OCI-LY3 (cell line): Measurements from ENCODE around the gene CCDC74B.
"Not testable (repeated sequence)": the region's sequence is repeated elsewhere in the genome, so short reads cannot be mapped to it uniquely, and the experiment has no call there.

ENCODE experiments used
- H2AFZ ChIP-seq: fragments of 200-600, 300-600 bp; shearing (Covaris generic); 2 replicates; pipeline ENCODE4 v1.6.0; 2014; ENCODE audit warnings: antibody characterized with exemption, low read depth, low read length
- H3K27ac ChIP-seq: fragments of 200-600, 300-600 bp; sonication (generic); 2 replicates; pipeline ENCODE4 v1.5.1; 2014; ENCODE audit warnings: mild to moderate bottlenecking, low read length, moderate library complexity, mixed read lengths
- H3K27me3 ChIP-seq: fragments of 200-600, 300-600 bp; sonication (generic); 2 replicates; pipeline ENCODE4 v1.6.1; 2014; ENCODE audit warnings: low read depth, low read length, mixed read lengths
- H3K36me3 ChIP-seq: fragments of 200-600, 300-600 bp; sonication (generic); replicated peaks from 2 replicates; pipeline ENCODE3; 2014; ENCODE audit warnings: low read depth, low read length, mixed read lengths
- H3K4me1 ChIP-seq: fragments of 300-600, 200-600 bp; sonication (generic); 2 replicates; pipeline ENCODE4 v1.6.1; 2014; ENCODE audit warnings: low read length, mixed read lengths
- H3K4me2 ChIP-seq: fragments of 200-600, 300-600 bp; sonication (generic); 2 replicates; pipeline ENCODE4 v1.6.1; 2014; ENCODE audit warnings: low read length, mixed read lengths
- H3K4me3 ChIP-seq: fragments of 300-600, 200-600 bp; sonication (generic); 2 replicates; pipeline ENCODE4 v1.5.1; 2014; ENCODE audit warnings: antibody characterized with exemption, mild to moderate bottlenecking, low read length, moderate library complexity
- H3K79me2 ChIP-seq: fragments of 300-600, 200-600 bp; shearing (Covaris generic); 2 replicates; pipeline ENCODE4 v1.6.1; 2014; ENCODE audit warnings: mild to moderate bottlenecking, low read length, mixed read lengths
- H3K9ac ChIP-seq: fragments of 300-600, 200-600 bp; shearing (Covaris generic); 2 replicates; pipeline ENCODE4 v1.6.0; 2014; ENCODE audit warnings: mild to moderate bottlenecking, low read length, moderate library complexity
- H3K9me3 ChIP-seq: fragments of 200-600, 300-600 bp; shearing (Covaris generic); 2 replicates; pipeline ENCODE4 v1.6.1; 2014; ENCODE audit warnings: low read length, mixed read lengths; ENCODE audit not compliant: insufficient read depth
- H4K20me1 ChIP-seq: fragments of 200-600, 300-600 bp; sonication (generic); 2 replicates; pipeline ENCODE4 v1.6.1; 2016; ENCODE audit warnings: low read length, mixed read lengths; ENCODE audit not compliant: insufficient read depth
- EZH2phosphoT487 ChIP-seq: fragments of 200-600 bp; shearing (Covaris generic); IDR thresholded peaks from 2 replicates; pipeline ENCODE4 v1.6.1; 2018; ENCODE audit warnings: antibody characterized with exemption, mixed run types, low read depth
- TF ChIP-seq, protein P1 (sequence below): fragments of 200-600, 300-600 bp; sonication (generic); IDR thresholded peaks from 2 replicates; pipeline ENCODE4 v1.5.1; 2014; ENCODE audit warnings: antibody characterized with exemption, low read length, low read depth

The CCDC74B gene

DNA sequence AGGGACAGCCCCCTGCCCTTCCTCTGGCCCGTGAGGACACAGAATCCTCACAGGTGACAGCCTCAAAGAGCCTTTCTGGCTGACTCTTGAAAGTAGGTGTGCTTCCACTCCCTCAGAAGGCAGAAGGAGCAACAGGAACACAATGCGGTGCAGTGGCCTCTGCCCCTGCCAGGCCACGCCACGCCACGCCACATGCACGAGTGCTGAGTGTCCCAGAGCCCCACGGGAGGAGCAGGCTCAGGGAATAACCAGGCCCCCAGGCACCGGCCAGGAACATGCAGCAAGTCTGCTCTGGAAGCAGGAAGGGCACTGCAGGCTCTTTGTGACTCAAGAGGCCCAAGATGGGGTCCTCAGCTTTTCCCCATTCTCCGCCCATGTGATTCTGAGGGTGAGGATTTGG lies 18.1 kb upstream of the CCDC74B start:
- H4K20me1 ChIP-seq = no peaks in the 10 kb centered on the region

GRCh38 chr2:130162486-130162885 lies 17.6 kb upstream of the CCDC74B start:
- not testable (repeated sequence) for H3K4me2 ChIP-seq, H3K27me3 ChIP-seq, H3K36me3 ChIP-seq, H3K4me3 ChIP-seq, H3K9me3 ChIP-seq, H3K79me2 ChIP-seq, H3K9ac ChIP-seq, H2AFZ ChIP-seq, H3K27ac ChIP-seq, H4K20me1 ChIP-seq
- peaks cover 13% of the 10 kb centered on the region for H3K4me1 ChIP-seq

More for the DNA sequence above, 18.1 kb upstream of the CCDC74B start:
- H3K79me2 ChIP-seq = no peaks in the 10 kb centered on the region
- H3K4me2 ChIP-seq = no peak overlapping the region
- no peak overlapping the region for H3K9ac ChIP-seq
- no peak overlapping the region for H2AFZ ChIP-seq
- H3K27me3 ChIP-seq = no peaks in the 10 kb centered on the region
- H3K36me3 ChIP-seq = peaks cover 4% of the 10 kb centered on the region
- TF ChIP-seq EZH2phosphoT487 = no peak
- TF ChIP-seq, protein P1, sequence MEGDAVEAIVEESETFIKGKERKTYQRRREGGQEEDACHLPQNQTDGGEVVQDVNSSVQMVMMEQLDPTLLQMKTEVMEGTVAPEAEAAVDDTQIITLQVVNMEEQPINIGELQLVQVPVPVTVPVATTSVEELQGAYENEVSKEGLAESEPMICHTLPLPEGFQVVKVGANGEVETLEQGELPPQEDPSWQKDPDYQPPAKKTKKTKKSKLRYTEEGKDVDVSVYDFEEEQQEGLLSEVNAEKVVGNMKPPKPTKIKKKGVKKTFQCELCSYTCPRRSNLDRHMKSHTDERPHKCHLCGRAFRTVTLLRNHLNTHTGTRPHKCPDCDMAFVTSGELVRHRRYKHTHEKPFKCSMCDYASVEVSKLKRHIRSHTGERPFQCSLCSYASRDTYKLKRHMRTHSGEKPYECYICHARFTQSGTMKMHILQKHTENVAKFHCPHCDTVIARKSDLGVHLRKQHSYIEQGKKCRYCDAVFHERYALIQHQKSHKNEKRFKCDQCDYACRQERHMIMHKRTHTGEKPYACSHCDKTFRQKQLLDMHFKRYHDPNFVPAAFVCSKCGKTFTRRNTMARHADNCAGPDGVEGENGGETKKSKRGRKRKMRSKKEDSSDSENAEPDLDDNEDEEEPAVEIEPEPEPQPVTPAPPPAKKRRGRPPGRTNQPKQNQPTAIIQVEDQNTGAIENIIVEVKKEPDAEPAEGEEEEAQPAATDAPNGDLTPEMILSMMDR = no peak
- H3K4me3 ChIP-seq = no peak overlapping the region
- H3K9me3 ChIP-seq = no peaks in the 10 kb centered on the region
- H3K27ac ChIP-seq = no peak overlapping the region
- H3K4me1 ChIP-seq = peaks cover 12% of the 10 kb centered on the region

- H3K27me3 ChIP-seq, H3K36me3 ChIP-seq, H3K9ac ChIP-seq, H3K4me3 ChIP-seq, H3K27ac ChIP-seq, H3K4me2 ChIP-seq, H2AFZ ChIP-seq, H3K9me3 ChIP-seq, H4K20me1 ChIP-seq, H3K79me2 ChIP-seq: not testable (repeated sequence)
- H3K4me1 ChIP-seq = peaks cover 13% of the 10 kb centered on the region
These were observed 16.2 kb upstream of the CCDC74B start for GRCh38 chr2:130160838-130161705.

DNA sequence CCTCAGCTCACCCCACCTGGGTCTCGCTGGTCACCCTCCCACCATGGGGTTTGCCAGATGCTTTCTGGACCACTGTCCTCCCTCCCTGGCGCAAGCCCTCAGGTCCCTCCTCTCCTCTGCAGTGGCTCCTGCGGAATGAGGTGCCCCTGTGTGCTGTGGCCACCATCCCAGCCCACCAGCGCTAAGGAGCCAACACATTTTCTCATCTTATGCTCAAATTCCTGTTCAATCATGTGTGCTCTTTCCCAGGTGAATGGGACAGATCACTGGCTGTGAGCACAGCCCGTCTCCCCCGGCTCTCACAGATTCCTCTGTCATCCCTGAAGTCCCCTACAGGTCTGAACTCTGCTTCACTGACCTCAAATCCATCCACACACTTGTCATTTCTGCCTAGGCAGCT lies 15.2 kb upstream of the CCDC74B start:
- no peaks in the 10 kb centered on the region for H3K27me3 ChIP-seq
- H4K20me1 ChIP-seq = no peaks in the 10 kb centered on the region
- no peak for TF ChIP-seq EZH2phosphoT487
- TF ChIP-seq, protein P1 = no peak
- no peak overlapping the region for H3K4me2 ChIP-seq
- H3K36me3 ChIP-seq = no peaks in the 10 kb centered on the region
- no peak overlapping the region for H3K9ac ChIP-seq
- H2AFZ ChIP-seq = no peak overlapping the region
- H3K9me3 ChIP-seq = no peaks in the 10 kb centered on the region
- H3K4me3 ChIP-seq = no peak overlapping the region
- H3K79me2 ChIP-seq = no peaks in the 10 kb centered on the region
- H3K27ac ChIP-seq = no peak overlapping the region
- H3K4me1 ChIP-seq = peaks cover 13% of the 10 kb centered on the region

DNA sequence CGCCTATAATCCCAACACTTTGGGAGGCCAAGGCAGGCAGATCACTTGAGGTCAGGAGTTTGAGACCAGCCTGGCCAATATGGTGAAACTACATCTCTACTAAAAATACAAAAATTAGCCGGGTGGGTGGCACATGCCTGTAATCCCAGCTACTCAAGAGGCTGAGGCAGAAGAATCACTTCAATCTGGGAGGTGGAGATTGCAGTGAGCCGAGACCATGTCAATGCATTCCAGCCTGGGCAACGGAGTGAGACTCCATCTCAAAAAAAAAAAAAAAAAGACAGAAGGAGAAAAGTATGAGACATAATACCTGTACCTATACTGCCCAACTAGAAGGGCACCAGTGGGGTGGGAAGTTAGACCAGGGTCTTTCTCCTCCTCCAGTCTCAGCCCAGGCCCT lies 14.5 kb upstream of the CCDC74B start:
- not testable (repeated sequence) for H3K79me2 ChIP-seq, H2AFZ ChIP-seq, H4K20me1 ChIP-seq, H3K36me3 ChIP-seq, H3K9me3 ChIP-seq, H3K9ac ChIP-seq, H3K27ac ChIP-seq, H3K4me3 ChIP-seq, H3K27me3 ChIP-seq, H3K4me2 ChIP-seq
- peaks cover 13% of the 10 kb centered on the region for H3K4me1 ChIP-seq
